ENCODE results near the gene VPS13A. TPM values are rescaled to one million over a fixed set of nuclear protein-coding genes. Genes with fewer than 3 reads are reported as not detected.
A peak's percentile ranks its signal among the peaks of the same experiment; 100 is the strongest.

VPS13A gene
- total and polyA plus RNA-seq, 3 donors from 2014 or later, result 27.4 to 71.4 (median 40.3) TPM

GRCh38 chr9:77456829-77457437 is 279.6 kb downstream of the VPS13A start:
- no peaks in the 10 kb centered on the region for H3K36me3 ChIP-seq (ENCODE audit: low read depth, missing control alignments)
- no peak overlapping the region for H3K4me3 ChIP-seq
- H3K27me3 ChIP-seq, result no peaks in the 10 kb centered on the region
- 28 to 31% methylated on average over 10 of the region's 10 CpGs for WGBS, 2 donors
- no peaks in the 10 kb centered on the region for H3K9me3 ChIP-seq
- peak; percentile 91 for DNase-seq
- intact Hi-C loops (cut with DNase I; ENCODE audit: low total_unique reads), result loop anchor here (10.0 kb wide), 1 partner anchor 288 kb away; no protein-coding TSS in a partner anchor
- H3K4me1 ChIP-seq, result peaks cover 4% of the 10 kb centered on the region
- TF ChIP-seq POLR2A (IDR thresholded peaks at IDR 0.05) (no peak), CTCF (IDR thresholded peaks at IDR 0.05) (peak; percentile 42 to 94 (median 86))
- H3K27ac ChIP-seq, result no peak overlapping the region

DNA sequence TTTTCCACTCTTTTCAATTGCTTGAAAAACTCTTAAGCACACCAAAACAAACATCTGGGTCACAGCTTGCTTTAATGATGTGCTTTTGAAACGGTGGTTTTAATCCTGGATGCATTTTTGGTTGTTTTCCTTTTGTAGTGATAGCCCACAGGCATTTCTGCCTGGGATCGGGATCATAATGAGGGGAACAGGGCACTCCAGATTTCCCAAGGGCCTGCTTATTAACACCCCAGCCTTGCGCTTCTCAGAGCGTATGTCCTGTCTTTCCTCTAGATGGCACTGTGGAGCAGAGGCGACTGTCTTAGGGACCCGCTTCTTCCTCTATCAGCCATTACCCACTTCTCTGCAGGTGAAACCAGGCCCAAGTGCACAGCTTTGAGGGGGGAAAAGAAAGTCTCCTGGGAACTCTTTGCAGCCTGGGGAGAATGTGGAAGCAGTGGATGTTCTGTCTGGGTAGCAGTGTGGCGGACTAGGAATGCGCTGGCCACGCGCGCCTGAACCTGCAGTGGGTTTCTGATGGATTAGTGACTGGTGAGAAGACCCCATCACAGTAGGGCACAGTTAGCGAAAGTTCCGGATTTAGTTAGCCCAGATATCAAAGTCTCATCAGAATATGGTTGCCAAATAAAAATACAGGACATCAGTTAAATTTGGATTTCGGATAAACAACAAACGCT is 280.7 kb downstream of the VPS13A start:
- 47 to 59% methylated on average over 14 to 15 of the region's 15 CpGs for WGBS, 2 donors
- H3K4me3 ChIP-seq, result no peak overlapping the region
- no peaks in the 10 kb centered on the region for H3K36me3 ChIP-seq (ENCODE audit: low read depth, missing control alignments)
- peaks cover 4% of the 10 kb centered on the region for H3K4me1 ChIP-seq
- no peak overlapping the region for H3K27ac ChIP-seq
- peak; percentile 82 for DNase-seq
- no peaks in the 10 kb centered on the region for H3K27me3 ChIP-seq
- TF ChIP-seq CTCF (IDR thresholded peaks at IDR 0.05) (peak; percentile 53 to 78 (median 73)), POLR2A (IDR thresholded peaks at IDR 0.05) (no peak)
- no peaks in the 10 kb centered on the region for H3K9me3 ChIP-seq
- intact Hi-C loops (cut with DNase I; ENCODE audit: low total_unique reads), result loop anchor here (10.0 kb wide), 1 partner anchor 287 kb away; no protein-coding TSS in a partner anchor

GRCh38 chr9:77460938-77461337 is 283.6 kb downstream of the VPS13A start:
- no peaks in the 10 kb centered on the region for H3K36me3 ChIP-seq (ENCODE audit: low read depth, missing control alignments)
- H3K9me3 ChIP-seq, result no peaks in the 10 kb centered on the region
- WGBS, 2 donors, result 90 to 92% methylated on average over 8 of the region's 8 CpGs
- intact Hi-C loops (cut with DNase I; ENCODE audit: low total_unique reads), result no loop called here
- no peak overlapping the region for H3K27ac ChIP-seq
- no peak for TF ChIP-seq POLR2A (IDR thresholded peaks at IDR 0.05)
- TF ChIP-seq CTCF (IDR thresholded peaks at IDR 0.05), result no peak
- H3K4me1 ChIP-seq, result peaks cover 4% of the 10 kb centered on the region
- H3K27me3 ChIP-seq, result no peaks in the 10 kb centered on the region
- DNase-seq, result no peak
- no peak overlapping the region for H3K4me3 ChIP-seq

DNA sequence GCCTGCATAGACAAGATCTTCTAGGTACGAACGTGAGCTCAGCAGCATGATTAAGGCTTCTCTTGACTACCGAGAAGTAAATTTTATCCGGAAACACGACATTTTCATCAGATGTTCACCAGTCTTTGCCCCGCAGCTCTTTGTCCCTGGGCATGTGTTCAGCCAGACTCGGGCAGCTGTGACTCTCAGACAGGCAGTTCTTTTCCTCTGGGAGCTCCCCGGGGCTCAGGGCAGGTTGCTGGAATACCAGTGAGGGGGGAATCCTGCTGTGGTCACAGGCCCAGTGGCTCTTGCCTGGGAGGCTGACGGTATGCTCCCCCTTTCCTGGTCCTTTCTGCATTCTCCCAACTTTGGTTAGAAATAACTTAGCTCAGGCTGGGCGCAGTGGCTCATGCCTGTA is 284.7 kb downstream of the VPS13A start:
- 89 to 94% methylated on average over 10 of the region's 10 CpGs for WGBS, 2 donors
- intact Hi-C loops (cut with DNase I; ENCODE audit: low total_unique reads), result no loop called here
- H3K27me3 ChIP-seq, result no peaks in the 10 kb centered on the region
- DNase-seq, result no peak
- no peak overlapping the region for H3K27ac ChIP-seq
- peaks cover 3% of the 10 kb centered on the region for H3K4me1 ChIP-seq
- no peak overlapping the region for H3K4me3 ChIP-seq
- no peaks in the 10 kb centered on the region for H3K36me3 ChIP-seq (ENCODE audit: low read depth, missing control alignments)
- H3K9me3 ChIP-seq, result no peaks in the 10 kb centered on the region
- TF ChIP-seq CTCF (IDR thresholded peaks at IDR 0.05) (no peak), POLR2A (IDR thresholded peaks at IDR 0.05) (no peak)
